GM23338 (cell line): ENCODE measurements around the gene HEXA. TPM values are rescaled to one million over a fixed set of nuclear protein-coding genes. Genes with fewer than 3 reads are reported as not detected.

Source experiments
- ATAC-seq: fragments of 200-7000 bp; cut with Tn5 transposase; 3 replicates; pipeline ENCODE4 v1.9.1; 2020
- DNase-seq: peaks from one replicate; pipeline ENCODE4 v3.0.0-alpha.2; 2015; ENCODE audit warnings: low spot score
- H2AFZ ChIP-seq: fragments of 200-600 bp; sonication (generic); 2 replicates; pipeline ENCODE4 v1.8.0; 2016; ENCODE audit warnings: antibody characterized with exemption, mild to moderate bottlenecking, moderate library complexity
- H3F3A ChIP-seq: fragments of 200-600 bp; sonication (generic); replicated peaks from 2 replicates; pipeline ENCODE4 v1.8.0; 2017; ENCODE audit warnings: antibody characterized with exemption, mixed run types, low read depth
- H3K27ac ChIP-seq: fragments of 200-600 bp; sonication (generic); 2 replicates; pipeline ENCODE4 v1.6.1; 2016; ENCODE audit warnings: low read depth
- H3K27me3 ChIP-seq: fragments of 200-600 bp; sonication (generic); 2 replicates; pipeline ENCODE4 v1.8.0; 2016; ENCODE audit warnings: mild to moderate bottlenecking, mixed run types, moderate library complexity; ENCODE audit not compliant: insufficient read depth
- H3K36me3 ChIP-seq: fragments of 200-600 bp; sonication (generic); 2 replicates; pipeline ENCODE4 v1.8.0; 2016; ENCODE audit warnings: mild to moderate bottlenecking; ENCODE audit not compliant: insufficient read depth
- H3K4me1 ChIP-seq: fragments of 200-600 bp; sonication (generic); 2 replicates; pipeline ENCODE4 v1.8.0; 2016; ENCODE audit warnings: mild to moderate bottlenecking, moderate library complexity; ENCODE audit not compliant: insufficient read depth
- H3K4me2 ChIP-seq: fragments of 200-600 bp; sonication (generic); 2 replicates; pipeline ENCODE4 v1.7.1; 2017; ENCODE audit warnings: mixed run types
- H3K4me3 ChIP-seq: fragments of 200-600 bp; sonication (generic); 2 replicates; pipeline ENCODE4 v1.6.1; 2016; ENCODE audit warnings: mixed run types
- H3K79me2 ChIP-seq: fragments of 200-600 bp; sonication (generic); replicated peaks from 2 replicates; pipeline ENCODE4 v1.8.0; 2017; ENCODE audit warnings: mild to moderate bottlenecking; ENCODE audit not compliant: insufficient read depth
- H3K9me2 ChIP-seq: fragments of 200-600 bp; sonication (generic); 2 replicates; pipeline ENCODE4 v1.8.0; 2017; ENCODE audit not compliant: insufficient read depth
- H4K20me1 ChIP-seq: fragments of 200-600 bp; sonication (generic); replicated peaks from 2 replicates; pipeline ENCODE4 v1.8.0; 2017; ENCODE audit warnings: mild to moderate bottlenecking; ENCODE audit not compliant: insufficient read depth
- H3K27ac Mint-ChIP-seq: 2 replicates; pipeline ENCODE4 v1.8.0; 2020; ENCODE audit warnings: inconsistent platforms, mild to moderate bottlenecking, moderate library complexity, mixed read lengths
- H3K27me3 Mint-ChIP-seq: 3 replicates; pipeline ENCODE4 v1.8.0; 2022; ENCODE audit warnings: low read depth, mild to moderate bottlenecking, moderate library complexity, mixed read lengths, inconsistent platforms; ENCODE audit not compliant: insufficient read depth, poor library complexity
- H3K36me3 Mint-ChIP-seq: 3 replicates; pipeline ENCODE4 v1.8.0; 2021; ENCODE audit warnings: low read depth, mild to moderate bottlenecking, inconsistent platforms, moderate library complexity, mixed read lengths
- H3K4me1 Mint-ChIP-seq: 3 replicates; pipeline ENCODE4 v1.8.0; 2020; ENCODE audit warnings: mild to moderate bottlenecking, inconsistent platforms, mixed read lengths
- H3K4me3 Mint-ChIP-seq: 3 replicates; pipeline ENCODE4 v1.8.0; 2021; ENCODE audit warnings: moderate library complexity, mild to moderate bottlenecking, inconsistent platforms, mixed read lengths
- H3K9me3 Mint-ChIP-seq: 3 replicates; pipeline ENCODE4 v1.8.0; 2020; ENCODE audit warnings: moderate library complexity, mild to moderate bottlenecking, inconsistent platforms, mixed read lengths
- CREB1 ChIP-seq: fragments of 250-450 bp; sonication (Bioruptor Pico); IDR thresholded peaks from 2 replicates; pipeline ENCODE4 v1.5.0; 2020; ENCODE audit warnings: low read depth, mild to moderate bottlenecking, moderate library complexity
- CTCF ChIP-seq, 2 experiments: fragments of 200-600 bp in 1 of 2; sonication (generic) in 1 of 2; conservative IDR thresholded peaks; 2 replicates each; pipeline versions ENCODE4 v1.5.1 to v1.6.1; 2016 to 2017; ENCODE audit warnings: antibody characterized with exemption in 2 of 2, low read depth in 2 of 2, mild to moderate bottlenecking in 2 of 2, moderate library complexity in 1 of 2
- ETS1 ChIP-seq: IDR thresholded peaks from 2 replicates; pipeline ENCODE4 v1.6.1; 2016; ENCODE audit warnings: antibody characterized with exemption
- EZH2phosphoT487 ChIP-seq: fragments of 200-600 bp; sonication (generic); IDR thresholded peaks from one replicate; pipeline ENCODE4 v1.8.1; 2018; ENCODE audit warnings: antibody characterized with exemption; ENCODE audit not compliant: unreplicated experiment
- JUNB ChIP-seq: IDR thresholded peaks from one replicate; pipeline ENCODE4 v1.6.1; 2016; ENCODE audit warnings: antibody characterized with exemption; ENCODE audit not compliant: unreplicated experiment
- POLR2AphosphoS5 ChIP-seq: IDR thresholded peaks from 2 replicates; pipeline ENCODE4 v1.6.1; 2016; ENCODE audit warnings: antibody characterized with exemption, low read depth
- STAT1 ChIP-seq: IDR thresholded peaks from one replicate; pipeline ENCODE4 v1.6.1; 2016; ENCODE audit warnings: antibody characterized with exemption; ENCODE audit not compliant: unreplicated experiment
- ZNF114 ChIP-seq: fragments of 250-450 bp; sonication (Bioruptor Pico); IDR thresholded peaks from 2 replicates; pipeline ENCODE4 v1.5.0; 2020; ENCODE audit warnings: mild to moderate bottlenecking, moderate library complexity
- ZNF331 ChIP-seq: fragments of 250-450 bp; sonication (Bioruptor Pico); IDR thresholded peaks from 2 replicates; pipeline ENCODE4 v1.5.0; 2020; ENCODE audit warnings: low read depth, mild to moderate bottlenecking, moderate library complexity
- ZNF462 ChIP-seq: fragments of 250-450 bp; sonication (Bioruptor Pico); IDR thresholded peaks from 2 replicates; pipeline ENCODE4 v1.5.0; 2020; ENCODE audit warnings: mild to moderate bottlenecking, moderate library complexity
- polyA plus RNA-seq: library from polyadenylated mRNA; unstranded; fragments of >200 nt; fragmentation: Nextera tagmentation; extraction: Ambion mirVana; gene quantifications from 2 replicates; pipeline ENCODE4 v1.2.1, GENCODE V29; 2016
- total RNA-seq: library from RNA; depleted of rRNA; stranded (reverse); fragments of >200 nt; shearing (Covaris generic); gene quantifications from 2 replicates; pipeline ENCODE4 v1.2.3, GENCODE V29; 2014

HEXA gene
- total and polyA plus RNA-seq, 2 experiments from 2014 or later = 43.0 to 43.8 TPM

GRCh38 chr15:72411111-72411510 lies 35.3 kb upstream of the HEXA start (continued):
- TF ChIP-seq ZNF462 (CRISPR knock-in tag) = no peak
- no peak for TF ChIP-seq CTCF (conservative IDR thresholded peaks at IDR 0.05; ENCODE audit: low read depth in 2 of 2)
- no peak for TF ChIP-seq JUNB
- no peak for TF ChIP-seq ZNF114 (CRISPR knock-in tag)
- no peak for TF ChIP-seq CREB1
- TF ChIP-seq POLR2AphosphoS5 = no peak

- H3K9me3 Mint-ChIP-seq = 0 out of 3 replicates have a peak, but pooled peaks cover 2% of the 10 kb centered on the region
- no peaks in the 10 kb centered on the region for H3F3A ChIP-seq
- H3K36me3 ChIP-seq = no peaks in the 10 kb centered on the region
- H3K4me3 ChIP-seq = no peak overlapping the region
- no peaks in the 10 kb centered on the region for H3K79me2 ChIP-seq
- H3K4me3 Mint-ChIP-seq = no peak overlapping the region
- H3K4me1 Mint-ChIP-seq = no peaks in the 10 kb centered on the region
- H4K20me1 ChIP-seq = no peaks in the 10 kb centered on the region
- H2AFZ ChIP-seq = no peak overlapping the region
- H3K27me3 ChIP-seq = peaks cover 17% of the 10 kb centered on the region
- DNase-seq (no peak), ATAC-seq (no peak)
- no peak overlapping the region for H3K27ac ChIP-seq
- H3K27ac Mint-ChIP-seq = no peak overlapping the region
- no peaks in the 10 kb centered on the region for H3K36me3 Mint-ChIP-seq
- H3K9me2 ChIP-seq = no peaks in the 10 kb centered on the region
- H3K4me1 ChIP-seq = no peaks in the 10 kb centered on the region
- no peak overlapping the region for H3K4me2 ChIP-seq
- no peaks in the 10 kb centered on the region for H3K27me3 Mint-ChIP-seq
- TF ChIP-seq CREB1 (no peak), ETS1 (no peak), ZNF331 (no peak), JUNB (no peak), ZNF114 (CRISPR knock-in tag) (no peak), POLR2AphosphoS5 (no peak), CTCF (conservative IDR thresholded peaks at IDR 0.05; ENCODE audit: low read depth in 2 of 2) (no peak), EZH2phosphoT487 (no peak), STAT1 (no peak)
Observed at GRCh38 chr15:72406936-72407335, 31.1 kb upstream of the HEXA start.
